D721Med (cell line): ENCODE data around the gene NR1H4.

Experiments
- DNase-seq: peaks from one replicate; pipeline ENCODE4 v3.0.0; 2011; ENCODE audit warnings: low spot score; ENCODE audit not compliant: insufficient read length
- FAIRE-seq: peaks from 2 replicates; lab custom pipeline; 2011; peaks lifted over from hg19 to GRCh38; lab: Jason Lieb, UNC
- TF ChIP-seq, protein P1 (sequence below): IDR thresholded peaks from 2 replicates; pipeline ENCODE4 v1.5.1; 2012; ENCODE audit warnings: mild to moderate bottlenecking, control low read depth; ENCODE audit not compliant: insufficient read depth; ENCODE audit errors: missing control alignments

The NR1H4 gene

DNA sequence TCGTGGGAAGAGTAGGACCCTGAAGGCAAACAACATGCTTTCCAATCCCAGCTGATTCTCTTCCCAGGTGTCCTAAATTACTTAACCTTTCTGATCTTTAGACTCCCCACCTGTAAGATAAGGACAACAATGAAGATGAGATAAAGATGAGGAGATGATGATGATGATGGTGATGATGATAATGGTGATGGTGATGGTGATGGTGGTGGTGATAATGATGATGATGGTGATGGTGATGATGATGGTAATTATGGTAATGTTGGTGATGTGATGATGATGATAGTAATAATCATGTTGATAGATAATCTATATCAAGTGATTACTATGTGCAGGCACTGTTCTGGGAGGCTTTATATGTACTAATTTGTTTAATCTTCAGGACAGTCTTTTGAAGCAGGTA is 48.3 kb downstream of the NR1H4 start:
- no peak for FAIRE-seq
- TF ChIP-seq, protein P1, sequence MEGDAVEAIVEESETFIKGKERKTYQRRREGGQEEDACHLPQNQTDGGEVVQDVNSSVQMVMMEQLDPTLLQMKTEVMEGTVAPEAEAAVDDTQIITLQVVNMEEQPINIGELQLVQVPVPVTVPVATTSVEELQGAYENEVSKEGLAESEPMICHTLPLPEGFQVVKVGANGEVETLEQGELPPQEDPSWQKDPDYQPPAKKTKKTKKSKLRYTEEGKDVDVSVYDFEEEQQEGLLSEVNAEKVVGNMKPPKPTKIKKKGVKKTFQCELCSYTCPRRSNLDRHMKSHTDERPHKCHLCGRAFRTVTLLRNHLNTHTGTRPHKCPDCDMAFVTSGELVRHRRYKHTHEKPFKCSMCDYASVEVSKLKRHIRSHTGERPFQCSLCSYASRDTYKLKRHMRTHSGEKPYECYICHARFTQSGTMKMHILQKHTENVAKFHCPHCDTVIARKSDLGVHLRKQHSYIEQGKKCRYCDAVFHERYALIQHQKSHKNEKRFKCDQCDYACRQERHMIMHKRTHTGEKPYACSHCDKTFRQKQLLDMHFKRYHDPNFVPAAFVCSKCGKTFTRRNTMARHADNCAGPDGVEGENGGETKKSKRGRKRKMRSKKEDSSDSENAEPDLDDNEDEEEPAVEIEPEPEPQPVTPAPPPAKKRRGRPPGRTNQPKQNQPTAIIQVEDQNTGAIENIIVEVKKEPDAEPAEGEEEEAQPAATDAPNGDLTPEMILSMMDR = no peak

DNA sequence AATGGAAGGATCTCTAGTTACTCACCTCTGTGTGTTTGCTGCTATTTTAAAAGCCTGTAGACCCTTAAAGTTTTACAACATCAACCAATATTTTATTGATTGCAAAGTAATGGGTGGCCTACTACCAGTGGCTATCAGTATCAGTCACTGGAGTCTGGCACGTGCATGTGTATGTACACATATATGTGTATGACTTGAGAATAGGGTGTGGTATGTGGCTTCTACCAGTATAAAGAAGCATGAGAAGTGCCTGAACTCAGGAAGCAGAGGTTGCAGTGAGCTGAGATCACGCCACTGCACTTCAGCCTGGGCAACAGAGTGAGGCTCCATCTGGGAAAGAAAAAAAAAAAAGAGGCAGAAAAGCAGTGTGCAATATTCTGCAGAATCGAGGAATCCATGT is 54.4 kb downstream of the NR1H4 start:
- no peak for FAIRE-seq

More for the DNA sequence above, 48.3 kb downstream of the NR1H4 start:
- no peak for DNase-seq

DNA sequence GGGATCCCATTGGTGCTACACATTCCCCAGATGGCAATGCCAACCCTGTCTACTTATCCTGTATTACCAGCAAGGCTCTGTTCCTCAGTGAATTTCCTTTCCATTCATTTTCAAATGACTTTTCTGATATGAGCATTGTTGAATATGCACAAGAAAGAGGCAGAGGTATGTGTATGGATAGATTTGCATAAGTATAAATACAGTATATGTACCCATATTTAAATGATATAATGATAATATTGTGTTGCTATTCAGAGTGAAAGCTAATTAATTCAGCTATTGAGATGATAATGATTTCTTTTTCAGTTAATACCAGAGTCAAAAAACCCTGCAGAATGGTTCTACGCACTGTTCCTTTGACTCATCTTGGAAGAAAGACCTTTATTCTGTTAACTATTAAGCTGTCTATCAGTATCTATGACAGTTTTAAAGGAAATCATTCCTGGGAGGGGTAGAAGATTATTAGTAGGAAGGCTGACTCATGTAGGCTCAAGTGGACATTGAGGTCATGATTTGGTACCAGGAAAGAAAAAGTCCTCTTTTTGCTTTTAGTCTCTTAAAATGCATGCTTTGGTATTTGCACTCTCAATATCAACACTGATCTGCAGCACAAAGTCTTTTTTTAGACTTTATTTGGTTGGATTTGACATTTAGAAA is 54.9 kb downstream of the NR1H4 start:
- no peak for DNase-seq
- no peak for FAIRE-seq
- TF ChIP-seq, protein P1 = no peak

More for the DNA sequence above, 54.4 kb downstream of the NR1H4 start:
- TF ChIP-seq, protein P1 = no peak
- no peak for DNase-seq

DNA sequence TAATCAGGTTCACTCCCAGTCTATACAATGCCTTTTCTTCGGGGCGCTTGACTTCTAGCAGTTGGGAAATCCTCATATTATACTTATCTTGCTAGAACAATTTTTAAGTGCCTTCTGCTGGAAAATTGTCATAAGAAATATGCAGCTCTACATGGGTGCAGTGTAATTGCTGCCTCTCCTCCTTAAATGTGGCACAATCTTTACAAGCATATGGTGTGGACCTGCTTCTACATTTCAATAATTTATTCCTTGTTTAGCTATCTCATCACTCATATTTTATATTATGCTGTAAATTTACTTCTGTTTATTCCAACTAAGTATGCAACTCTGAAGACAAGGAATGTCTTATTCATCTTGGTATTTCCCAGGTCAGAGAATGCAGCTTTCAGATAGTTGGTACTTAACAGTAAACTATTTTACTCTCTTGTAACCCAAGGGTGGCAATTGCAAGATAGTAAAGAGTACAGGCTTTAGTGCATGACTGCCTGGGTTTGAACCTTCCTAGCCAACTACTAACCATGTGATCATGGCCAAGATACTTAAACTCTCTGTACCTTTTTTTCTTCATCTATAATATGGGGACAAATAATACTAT is 56.2 kb downstream of the NR1H4 start:
- TF ChIP-seq, protein P1 = no peak
- DNase-seq (no peak), FAIRE-seq (no peak)

DNA sequence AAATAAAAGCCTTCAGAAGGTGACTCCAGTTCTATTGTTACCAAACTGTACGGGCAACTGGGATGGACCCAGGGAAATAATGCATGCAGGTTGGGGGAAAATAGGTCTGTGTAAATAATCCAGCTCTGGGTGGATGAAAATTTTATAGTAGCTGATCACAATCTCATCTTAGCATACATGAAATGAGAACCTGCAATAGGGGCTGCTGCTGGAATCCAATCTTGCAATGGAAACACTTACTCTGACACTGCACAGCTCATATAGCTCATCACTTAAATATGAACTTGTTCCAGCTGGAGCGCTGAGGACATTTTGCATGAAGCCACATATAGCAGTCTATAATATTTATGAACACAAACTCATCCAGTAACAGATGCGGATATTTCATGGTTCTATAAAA is 59.7 kb downstream of the NR1H4 start:
- FAIRE-seq = no peak
- DNase-seq = no peak
- TF ChIP-seq, protein P1 = no peak

DNA sequence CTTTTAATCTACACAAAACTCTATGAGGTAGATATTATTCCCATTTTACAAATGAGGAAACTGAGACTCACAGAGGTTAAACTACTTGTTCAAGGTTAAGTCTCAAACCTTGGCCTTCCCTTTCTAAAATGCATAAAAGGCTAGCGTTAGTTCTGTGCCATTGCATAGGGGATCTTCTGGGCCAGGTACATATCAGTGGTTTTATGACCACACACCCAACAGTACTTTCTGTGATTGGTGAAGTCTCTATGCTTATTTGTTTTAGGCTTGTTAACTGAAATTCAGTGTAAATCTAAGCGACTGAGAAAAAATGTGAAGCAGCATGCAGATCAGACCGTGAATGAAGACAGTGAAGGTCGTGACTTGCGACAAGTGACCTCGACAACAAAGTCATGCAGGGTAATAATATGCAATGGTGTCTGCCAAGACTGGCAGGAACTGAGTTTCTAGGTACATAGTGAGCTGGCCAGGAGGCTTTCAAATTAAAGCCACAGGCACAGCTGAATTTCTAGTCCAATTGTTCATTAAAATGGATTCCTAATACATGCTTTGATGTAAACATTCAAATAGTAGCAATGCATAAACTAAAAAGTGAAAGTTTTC is 61.1 kb downstream of the NR1H4 start:
- FAIRE-seq = no peak
- no peak for DNase-seq
- TF ChIP-seq, protein P1 = no peak

DNA sequence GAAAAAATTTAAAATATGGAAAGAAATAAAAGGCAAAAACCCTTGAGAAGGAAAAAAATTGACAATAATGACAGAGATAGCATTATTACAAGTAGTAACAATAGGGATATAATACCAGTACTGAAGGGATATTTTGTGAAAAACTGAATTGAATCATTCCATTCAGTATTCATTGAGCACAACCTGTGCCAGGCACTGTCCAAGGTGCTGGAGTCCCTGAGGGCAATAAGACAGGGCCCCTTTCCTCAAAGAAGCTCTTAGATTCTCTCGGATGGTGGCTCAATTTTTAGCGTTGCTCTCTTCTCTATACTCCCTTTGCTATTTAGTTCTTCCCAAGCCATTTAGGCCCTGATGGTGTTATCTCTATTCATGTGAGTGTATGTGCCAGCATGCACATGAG is 65.5 kb downstream of the NR1H4 start:
- no peak for FAIRE-seq
- TF ChIP-seq, protein P1 = no peak
- no peak for DNase-seq
